HG02970 (cell line): Measurements from ENCODE around the gene RAI1.

Experiments
- ATAC-seq: cut with Tn5 transposase; IDR thresholded peaks from one replicate; pipeline ENCODE4 v1.9.1; 2021; ENCODE audit warnings: mild to moderate bottlenecking, moderate library complexity, moderate number of reproducible peaks; ENCODE audit not compliant: unreplicated experiment, low FRiP score

The RAI1 gene

GRCh38 chr17:17837380-17837821 is 156.1 kb downstream of the RAI1 start:
- ATAC-seq, result no peak

- no peak for ATAC-seq
Measured at GRCh38 chr17:17837966-17838962, 157.0 kb downstream of the RAI1 start.

- ATAC-seq, result peak; percentile 47
Measured at GRCh38 chr17:17839791-17840707, 158.8 kb downstream of the RAI1 start.

GRCh38 chr17:17840751-17841591 is 159.7 kb downstream of the RAI1 start:
- ATAC-seq, result no peak

- no peak for ATAC-seq
Measured at GRCh38 chr17:17841601-17842025, 160.4 kb downstream of the RAI1 start.

GRCh38 chr17:17842111-17842876 is 161.0 kb downstream of the RAI1 start:
- no peak for ATAC-seq

GRCh38 chr17:17843096-17843495 is 161.8 kb downstream of the RAI1 start:
- ATAC-seq, result no peak

- no peak for ATAC-seq
Measured at GRCh38 chr17:17844079-17844478, 162.8 kb downstream of the RAI1 start.

GRCh38 chr17:17844500-17844899 is 163.2 kb downstream of the RAI1 start:
- no peak for ATAC-seq

- no peak for ATAC-seq
Measured at GRCh38 chr17:17845046-17845775, 164.0 kb downstream of the RAI1 start.

GRCh38 chr17:17846003-17846402 is 164.7 kb downstream of the RAI1 start:
- no peak for ATAC-seq

- ATAC-seq, result no peak
Measured at GRCh38 chr17:17846645-17847044, 165.4 kb downstream of the RAI1 start.

GRCh38 chr17:17847118-17847689 is 165.9 kb downstream of the RAI1 start:
- ATAC-seq, result no peak

GRCh38 chr17:17847726-17848125 is 166.5 kb downstream of the RAI1 start:
- no peak for ATAC-seq

- ATAC-seq, result no peak
Measured at GRCh38 chr17:17848311-17849082, 167.2 kb downstream of the RAI1 start.

GRCh38 chr17:17849147-17849820 is 168.0 kb downstream of the RAI1 start:
- ATAC-seq, result no peak

GRCh38 chr17:17849845-17850373 is 168.7 kb downstream of the RAI1 start:
- no peak for ATAC-seq
